ENCODE data around the gene CFH. TPM values are rescaled to one million over a fixed set of nuclear protein-coding genes. Genes with fewer than 3 reads are reported as not detected.
"Not testable (repeated sequence)": the region's sequence is repeated elsewhere in the genome, so short reads cannot be mapped to it uniquely, and the experiment has no call there.

The CFH gene
- total RNA-seq, result 1 to 10 TPM; 2.5 to 2.7 TPM

DNA sequence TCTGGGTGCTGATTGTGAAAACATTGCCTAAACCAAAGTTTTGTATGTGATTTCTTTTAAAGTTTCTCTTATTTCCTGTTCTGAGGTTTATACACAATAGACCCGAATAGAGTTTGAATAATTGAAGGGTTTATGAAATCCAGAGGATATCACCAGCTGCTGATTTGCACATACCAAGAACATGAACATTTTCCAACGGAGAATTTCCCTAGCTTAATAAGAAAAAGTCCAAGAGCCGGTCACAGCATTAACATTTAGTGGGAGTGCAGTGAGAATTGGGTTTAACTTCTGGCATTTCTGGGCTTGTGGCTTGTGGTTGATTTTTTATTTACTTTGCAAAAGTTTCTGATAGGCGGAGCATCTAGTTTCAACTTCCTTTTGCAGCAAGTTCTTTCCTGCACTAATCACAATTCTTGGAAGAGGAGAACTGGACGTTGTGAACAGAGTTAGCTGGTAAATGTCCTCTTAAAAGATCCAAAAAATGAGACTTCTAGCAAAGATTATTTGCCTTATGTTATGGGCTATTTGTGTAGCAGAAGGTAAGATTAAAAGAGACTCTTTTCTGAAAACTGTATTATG is at the start of gene CFH:
Gene CFH, plus strand, starts transcription at position 407 of the 579 bp plus-strand sequence. Its CDS starts 75 bp downstream, at position 482.
- no peaks in the 10 kb centered on the region for H3K27me3 Mint-ChIP-seq
- DNase-seq, result no peak
- H3K9me3 Mint-ChIP-seq, result no peaks in the 10 kb centered on the region
- CTCF ChIA-PET, result no interaction called here
- POLR2A ChIA-PET, result no interaction called here
- intact Hi-C loops (cut with micrococcal nuclease), result no loop called here
- H3K4me1 Mint-ChIP-seq (ENCODE audit: low read depth), result peaks cover 30% of the 10 kb centered on the region
- peak within 1 kb of the TSS; percentile 50 for H3K4me3 Mint-ChIP-seq
- H3K36me3 Mint-ChIP-seq, result no peaks in the 10 kb centered on the region
- peak within 1 kb of the TSS; percentile 58 for H3K27ac Mint-ChIP-seq

DNA sequence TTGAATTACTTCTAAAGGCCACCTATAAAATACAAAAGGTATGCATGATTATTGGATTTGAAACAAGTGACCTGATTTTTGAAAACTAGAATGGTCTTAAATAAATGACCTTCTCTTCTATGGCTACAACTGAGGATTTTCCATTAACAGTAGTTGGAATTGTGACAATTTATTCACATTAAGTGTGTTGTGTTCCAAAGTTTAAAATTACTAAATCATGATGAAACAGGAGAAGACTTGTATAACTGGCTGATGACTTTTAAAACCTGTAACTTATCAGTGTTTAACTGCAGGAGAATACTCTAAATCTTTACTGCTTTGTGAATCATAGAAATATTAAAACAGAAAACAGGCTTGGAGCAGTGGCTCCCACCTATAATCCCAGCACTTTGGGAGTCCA is 48.2 kb upstream of the CFH start:
- POLR2A ChIA-PET, result no interaction called here
- CTCF ChIA-PET, result no interaction called here
- DNase-seq, result no peak
- intact Hi-C loops (cut with micrococcal nuclease), result no loop called here
- no peak overlapping the region for H3K27ac Mint-ChIP-seq
- peaks cover 5% of the 10 kb centered on the region for H3K4me1 Mint-ChIP-seq (ENCODE audit: low read depth)
- peaks cover 13% of the 10 kb centered on the region for H3K27me3 Mint-ChIP-seq
- H3K4me3 Mint-ChIP-seq, result no peak overlapping the region
- no peaks in the 10 kb centered on the region for H3K36me3 Mint-ChIP-seq
- H3K9me3 Mint-ChIP-seq, result no peaks in the 10 kb centered on the region

DNA sequence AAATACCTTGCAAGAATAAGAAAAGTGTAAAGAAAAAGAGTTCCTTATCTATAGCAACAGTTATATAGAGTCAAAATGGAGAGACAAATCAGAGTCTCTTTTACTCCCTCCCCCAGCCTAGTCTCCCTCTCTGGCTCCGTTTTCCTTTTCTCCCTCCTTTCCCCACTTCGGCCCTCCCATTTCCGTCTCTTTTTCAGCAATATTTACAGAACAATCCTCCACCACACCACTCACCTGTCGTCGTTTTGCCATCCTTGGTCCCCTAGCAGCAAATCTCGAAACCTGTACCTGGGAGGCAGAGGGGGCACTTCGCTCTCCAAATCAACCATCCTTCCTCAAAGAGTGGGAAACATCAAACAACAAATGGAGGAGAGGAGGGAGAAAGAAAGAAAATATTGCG is 43.9 kb upstream of the CFH start:
- Mint-ChIP-seq H3K27me3 (peaks cover 26% of the 10 kb centered on the region), H3K9me3 (no peaks in the 10 kb centered on the region), H3K4me3 (peak overlapping the region; percentile 60), H3K27ac (no peak overlapping the region), H3K36me3 (no peaks in the 10 kb centered on the region), H3K4me1 (ENCODE audit: low read depth) (peaks cover 5% of the 10 kb centered on the region)
- no peak for DNase-seq
- ChIA-PET CTCF (no interaction called here), POLR2A (no interaction called here)
- intact Hi-C loops (cut with micrococcal nuclease), result no loop called here

DNA sequence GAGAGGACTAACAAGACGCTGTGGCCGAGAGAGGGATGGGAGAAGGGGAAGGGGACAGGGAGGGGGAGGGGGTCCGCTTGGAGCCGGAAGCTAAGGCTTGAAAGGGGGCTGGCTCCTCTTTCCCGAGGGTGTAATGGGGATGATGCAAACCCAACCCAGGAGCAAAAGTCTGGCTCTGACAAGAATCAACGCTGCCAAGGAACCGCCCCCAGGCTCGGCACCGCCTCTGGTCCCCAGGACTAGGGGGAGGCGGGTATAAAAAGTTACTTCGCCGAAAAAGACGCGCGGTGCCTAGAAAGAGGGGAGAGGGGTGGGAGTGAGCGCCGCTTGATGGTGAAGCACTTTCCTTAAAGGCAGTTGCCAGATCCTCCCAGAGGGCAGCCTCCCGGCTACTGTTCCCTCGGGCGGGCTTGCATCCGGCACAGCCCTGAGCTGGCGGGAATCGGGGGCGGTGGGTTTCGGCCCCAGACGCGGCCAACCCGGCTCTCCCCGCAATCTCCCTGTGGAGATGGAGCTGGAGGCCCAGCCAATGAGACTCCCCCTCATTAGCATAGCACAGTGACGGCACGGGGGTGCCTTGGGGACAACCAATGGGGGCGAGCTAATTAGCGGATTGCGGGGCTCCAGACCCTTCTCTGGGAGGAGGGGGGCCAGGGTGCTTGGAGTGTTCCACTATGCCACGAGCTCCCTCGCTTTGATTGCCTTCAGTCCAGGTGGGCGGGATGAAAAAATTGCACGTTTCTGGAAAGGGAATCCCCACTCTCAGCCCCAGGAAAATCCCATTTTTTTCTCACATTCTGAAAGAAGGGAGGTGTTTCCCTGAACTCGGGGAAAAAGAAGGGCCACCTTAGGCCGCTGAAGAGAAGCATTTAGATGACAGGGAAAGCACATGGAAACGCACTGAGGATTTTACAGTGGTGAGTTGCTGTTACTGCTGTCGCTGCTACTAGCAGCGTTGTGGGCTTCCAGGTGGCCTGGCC is 43.2 kb upstream of the CFH start, which contains the start of gene KCNT2:
Gene KCNT2, minus strand, starts transcription at position 51 of the 980 bp plus-strand sequence. CDS start 131 bp downstream, outside the sequence.
- DNase-seq, result peak; percentile 21
- POLR2A ChIA-PET, result no interaction called here
- no peaks in the 10 kb centered on the region for H3K36me3 Mint-ChIP-seq
- intact Hi-C loops (cut with micrococcal nuclease), result no loop called here
- peaks cover 27% of the 10 kb centered on the region for H3K27me3 Mint-ChIP-seq
- peak within 1 kb of the TSS; percentile 60 for H3K4me3 Mint-ChIP-seq
- H3K4me1 Mint-ChIP-seq (ENCODE audit: low read depth), result peaks cover 5% of the 10 kb centered on the region
- CTCF ChIA-PET, result no interaction called here
- no peak within 1 kb of the TSS for H3K27ac Mint-ChIP-seq
- H3K9me3 Mint-ChIP-seq, result no peaks in the 10 kb centered on the region

DNA sequence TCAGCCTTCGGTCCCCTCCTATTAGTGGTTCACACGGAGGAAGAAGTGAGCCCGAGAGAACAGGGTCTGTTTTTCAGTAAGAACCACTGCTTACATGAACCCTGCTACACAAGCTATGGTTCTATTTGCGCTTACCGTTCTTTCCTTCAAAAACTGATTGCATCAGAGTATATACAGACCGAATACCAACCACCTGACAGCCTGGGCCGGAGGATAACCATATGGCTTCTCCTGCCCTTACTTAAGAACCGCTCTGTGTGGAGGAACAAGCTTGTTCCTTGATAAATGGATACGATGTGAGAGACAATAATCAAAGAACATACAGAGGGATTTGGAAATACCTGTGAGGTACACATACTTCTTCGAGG is 42.5 kb upstream of the CFH start:
- H3K27me3 Mint-ChIP-seq, result peaks cover 27% of the 10 kb centered on the region
- peaks cover 5% of the 10 kb centered on the region for H3K4me1 Mint-ChIP-seq (ENCODE audit: low read depth)
- intact Hi-C loops (cut with micrococcal nuclease), result no loop called here
- H3K27ac Mint-ChIP-seq, result no peak overlapping the region
- H3K4me3 Mint-ChIP-seq, result no peak overlapping the region
- POLR2A ChIA-PET, result no interaction called here
- H3K36me3 Mint-ChIP-seq, result no peaks in the 10 kb centered on the region
- H3K9me3 Mint-ChIP-seq, result no peaks in the 10 kb centered on the region
- no peak for DNase-seq
- CTCF ChIA-PET, result no interaction called here

DNA sequence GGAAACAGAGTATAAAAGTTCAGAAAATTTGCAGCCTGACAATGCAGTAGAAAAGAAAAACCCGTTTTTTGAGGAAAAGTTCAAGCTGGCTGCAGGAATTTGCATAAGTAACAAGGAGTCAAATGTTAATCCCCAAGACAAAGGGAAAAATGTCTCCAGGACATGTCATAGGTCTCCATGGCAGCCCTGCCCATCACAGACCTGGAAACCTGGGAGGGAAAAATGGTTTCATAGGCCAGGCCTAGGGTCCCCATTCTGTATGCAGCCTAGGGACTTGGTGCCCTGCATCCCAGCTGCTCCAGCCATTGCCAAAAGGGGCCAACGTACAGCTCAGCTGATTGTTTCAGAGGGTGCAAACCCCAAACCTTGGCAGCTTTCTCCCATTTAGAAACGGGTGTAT is 40.0 kb upstream of the CFH start:
- Mint-ChIP-seq H3K27me3 (peaks cover 24% of the 10 kb centered on the region), H3K4me1 (ENCODE audit: low read depth) (peaks cover 5% of the 10 kb centered on the region), H3K4me3 (no peak overlapping the region), H3K9me3 (no peaks in the 10 kb centered on the region), H3K36me3 (no peaks in the 10 kb centered on the region), H3K27ac (no peak overlapping the region)
- intact Hi-C loops (cut with micrococcal nuclease), result no loop called here
- ChIA-PET POLR2A (no interaction called here), CTCF (no interaction called here)
- DNase-seq, result no peak

DNA sequence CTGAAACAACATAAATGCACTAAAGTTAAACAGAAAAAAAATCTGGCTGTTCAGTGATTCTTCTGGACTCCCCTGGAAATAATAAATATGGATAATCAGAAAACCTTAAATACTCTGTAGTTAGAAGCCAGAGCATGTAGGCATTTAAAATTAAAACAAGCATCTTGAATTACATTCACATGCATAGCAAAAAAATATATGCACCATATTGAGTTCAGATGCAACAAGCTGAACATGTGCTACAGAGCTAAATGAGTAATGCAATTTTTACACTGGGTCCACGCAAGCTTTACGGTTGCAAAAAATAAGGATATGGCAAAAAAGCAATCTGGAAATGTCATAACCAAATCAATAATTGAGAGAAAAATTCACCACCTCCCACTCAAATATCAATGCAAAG is 32.1 kb upstream of the CFH start:
- H3K4me3 Mint-ChIP-seq, result no peak overlapping the region
- no peaks in the 10 kb centered on the region for H3K4me1 Mint-ChIP-seq (ENCODE audit: low read depth)
- no peak overlapping the region for H3K27ac Mint-ChIP-seq
- H3K27me3 Mint-ChIP-seq, result no peaks in the 10 kb centered on the region
- POLR2A ChIA-PET, result no interaction called here
- H3K36me3 Mint-ChIP-seq, result no peaks in the 10 kb centered on the region
- no peak for DNase-seq
- CTCF ChIA-PET, result no interaction called here
- H3K9me3 Mint-ChIP-seq, result no peaks in the 10 kb centered on the region
- intact Hi-C loops (cut with micrococcal nuclease), result no loop called here

DNA sequence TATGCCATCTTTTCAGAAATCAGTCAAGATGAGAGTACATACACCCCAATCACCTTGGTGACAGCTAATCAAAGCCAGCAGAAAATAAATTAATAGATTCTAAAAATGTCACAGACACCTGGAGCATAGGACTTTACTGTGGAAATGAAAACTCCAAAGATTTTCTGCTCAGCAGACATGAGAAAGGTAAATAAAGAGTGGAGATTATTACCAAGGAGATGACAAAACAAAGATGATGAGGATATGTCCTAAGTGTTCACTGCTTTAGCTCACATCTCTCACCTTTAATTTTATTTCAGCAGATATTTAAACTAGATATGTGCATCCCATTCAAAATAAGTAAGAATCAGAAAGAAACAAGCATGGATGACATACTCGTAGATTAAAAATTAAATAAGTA is 28.8 kb upstream of the CFH start:
- intact Hi-C loops (cut with micrococcal nuclease), result no loop called here
- H3K27me3 Mint-ChIP-seq, result no peaks in the 10 kb centered on the region

DNA sequence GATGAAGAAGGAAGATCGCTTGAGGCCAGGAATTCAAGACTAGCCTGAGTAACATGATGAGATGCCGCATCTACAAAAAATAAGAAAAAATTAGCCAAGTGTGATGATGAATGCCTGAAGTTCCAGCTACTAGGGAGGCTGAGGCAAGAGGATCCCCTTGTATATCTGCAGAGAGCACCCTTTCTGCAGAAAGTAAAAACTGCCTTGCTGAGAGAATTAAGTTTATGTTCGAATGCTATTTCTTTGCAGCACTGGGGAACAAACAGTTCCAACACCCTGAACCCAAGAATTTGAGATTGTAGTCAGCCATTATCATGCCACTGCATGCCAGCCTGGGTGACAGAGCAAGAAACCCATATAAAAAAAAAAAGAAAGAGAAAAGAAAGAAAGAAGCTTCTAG is 23.0 kb upstream of the CFH start:
- POLR2A ChIA-PET, result no interaction called here
- H3K27ac Mint-ChIP-seq, result no peak overlapping the region
- intact Hi-C loops (cut with micrococcal nuclease), result no loop called here
- no peak for DNase-seq
- H3K36me3 Mint-ChIP-seq, result no peaks in the 10 kb centered on the region
- H3K4me1 Mint-ChIP-seq (ENCODE audit: low read depth), result no peaks in the 10 kb centered on the region
- H3K9me3 Mint-ChIP-seq, result peaks cover 7% of the 10 kb centered on the region
- H3K27me3 Mint-ChIP-seq, result no peaks in the 10 kb centered on the region
- CTCF ChIA-PET, result no interaction called here
- no peak overlapping the region for H3K4me3 Mint-ChIP-seq

More for the DNA sequence above, 28.8 kb upstream of the CFH start:
- ChIA-PET POLR2A (no interaction called here), CTCF (no interaction called here)
- H3K36me3 Mint-ChIP-seq, result no peaks in the 10 kb centered on the region
- DNase-seq, result no peak
- H3K4me1 Mint-ChIP-seq (ENCODE audit: low read depth), result no peaks in the 10 kb centered on the region
- H3K4me3 Mint-ChIP-seq, result no peak overlapping the region
- H3K9me3 Mint-ChIP-seq, result peaks cover 3% of the 10 kb centered on the region
- H3K27ac Mint-ChIP-seq, result no peak overlapping the region

DNA sequence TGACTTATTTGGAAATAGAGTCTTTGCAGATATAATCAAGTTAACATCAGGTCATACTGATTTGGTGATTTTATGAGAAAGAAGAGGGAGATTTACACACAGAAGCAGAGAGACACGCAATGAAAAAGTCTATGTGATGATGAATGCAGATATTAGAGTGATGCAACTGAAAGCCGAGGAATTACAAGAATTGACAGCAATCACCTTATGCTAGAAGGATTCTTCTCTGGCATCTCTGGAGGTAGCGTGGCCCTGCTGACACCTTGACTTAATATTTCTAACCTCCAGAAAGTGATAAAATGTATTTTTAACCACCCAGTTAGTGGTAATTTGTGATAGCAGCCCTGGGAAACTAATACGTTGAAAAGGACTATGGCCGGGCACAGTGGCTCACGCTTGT is 14.2 kb upstream of the CFH start:
- Mint-ChIP-seq H3K27me3 (no peaks in the 10 kb centered on the region), H3K4me3 (no peak overlapping the region), H3K27ac (no peak overlapping the region), H3K9me3 (no peaks in the 10 kb centered on the region), H3K36me3 (no peaks in the 10 kb centered on the region), H3K4me1 (ENCODE audit: low read depth) (no peaks in the 10 kb centered on the region)
- CTCF ChIA-PET, result no interaction called here
- POLR2A ChIA-PET, result no interaction called here
- DNase-seq, result no peak
- intact Hi-C loops (cut with micrococcal nuclease), result no loop called here

DNA sequence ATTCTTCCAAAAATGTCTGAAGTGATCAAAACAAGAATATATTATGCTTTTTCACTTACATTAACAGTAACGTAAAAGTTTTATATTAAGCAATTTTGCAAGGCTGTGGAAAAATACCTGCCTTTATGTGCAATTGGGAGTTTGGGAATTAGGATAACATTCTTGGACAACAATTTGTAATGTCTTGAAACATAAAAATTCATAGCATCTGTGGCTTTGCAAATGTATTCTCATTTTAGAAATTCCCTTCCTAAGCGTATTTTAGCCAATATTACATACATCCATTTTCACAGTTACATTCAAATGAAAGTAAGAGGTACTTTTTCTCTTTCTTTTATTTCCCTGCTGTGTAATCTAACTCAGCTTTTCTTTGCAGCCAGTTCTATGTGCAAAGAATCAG is 13.4 kb upstream of the CFH start:
- ChIA-PET CTCF (no interaction called here), POLR2A (no interaction called here)
- no peak for DNase-seq
- Mint-ChIP-seq H3K4me3 (no peak overlapping the region), H3K4me1 (ENCODE audit: low read depth) (no peaks in the 10 kb centered on the region), H3K27ac (no peak overlapping the region), H3K36me3 (no peaks in the 10 kb centered on the region), H3K27me3 (no peaks in the 10 kb centered on the region), H3K9me3 (no peaks in the 10 kb centered on the region)
- intact Hi-C loops (cut with micrococcal nuclease), result no loop called here

DNA sequence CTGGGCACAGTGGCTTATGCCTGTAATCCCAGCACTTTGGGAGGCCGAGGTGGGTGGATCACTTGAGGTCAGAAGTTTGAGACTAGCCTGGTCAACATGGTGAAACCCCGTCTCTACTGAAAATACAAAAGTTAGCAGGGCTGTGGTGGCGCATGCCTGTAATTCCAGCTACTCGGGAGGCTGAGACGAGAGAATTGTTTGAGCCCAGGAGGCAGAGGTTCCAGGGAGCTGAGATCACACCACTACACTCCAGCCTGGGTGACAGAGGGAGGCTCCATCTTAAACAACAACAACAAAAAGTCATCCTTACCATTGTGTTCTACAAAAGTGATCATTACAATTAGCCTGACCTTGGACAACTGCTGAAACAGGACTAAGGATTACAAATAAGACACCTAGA is 12.6 kb upstream of the CFH start:
- POLR2A ChIA-PET; H3K36me3 Mint-ChIP-seq; H3K27ac Mint-ChIP-seq; DNase-seq; H3K27me3 Mint-ChIP-seq; CTCF ChIA-PET; H3K4me3 Mint-ChIP-seq; H3K9me3 Mint-ChIP-seq; intact Hi-C loops (cut with micrococcal nuclease); H3K4me1 Mint-ChIP-seq (ENCODE audit: low read depth): not testable (repeated sequence)

DNA sequence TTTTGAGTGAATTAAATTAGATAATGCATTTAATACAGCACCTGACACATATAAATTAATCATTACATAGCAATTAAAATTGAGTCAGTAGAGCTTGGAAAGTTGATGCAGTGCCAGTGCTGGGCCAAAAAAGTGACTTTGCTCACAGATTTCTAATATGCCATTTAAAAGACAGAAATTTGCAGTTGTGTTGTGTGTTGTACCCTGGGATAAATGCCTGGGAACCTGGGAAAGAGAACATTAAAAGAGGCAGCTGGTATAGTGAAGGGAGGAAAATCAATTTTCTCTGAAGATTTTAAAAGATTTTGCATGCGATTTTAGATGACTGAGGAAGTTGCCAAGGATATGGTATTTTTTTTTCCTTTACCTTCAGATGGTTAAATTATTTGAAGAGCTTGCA is 10.9 kb upstream of the CFH start:
- ChIA-PET POLR2A (no interaction called here), CTCF (no interaction called here)
- Mint-ChIP-seq H3K9me3 (no peaks in the 10 kb centered on the region), H3K36me3 (no peaks in the 10 kb centered on the region), H3K4me1 (ENCODE audit: low read depth) (no peaks in the 10 kb centered on the region), H3K27me3 (no peaks in the 10 kb centered on the region), H3K27ac (no peak overlapping the region), H3K4me3 (no peak overlapping the region)
- no peak for DNase-seq
- intact Hi-C loops (cut with micrococcal nuclease), result no loop called here
